ENCODE results near the gene DCAF16.

GRCh38 chr4:17787315-17787714 is 23.2 kb downstream of the DCAF16 start:
- TF ChIP-seq CTCF (optimal IDR thresholded peaks at IDR 0.05 in 1 of 3, IDR thresholded peaks at IDR 0.05 in 1 of 3, conservative IDR thresholded peaks at IDR 0.05 in 1 of 3; ENCODE audit: extremely low read depth in 1 of 3, insufficient read depth in 2 of 3, low read length in 3 of 3), result no peak
- TF ChIP-seq EZH2 (IDR thresholded peaks at IDR 0.05; ENCODE audit: low read length), result no peak

Data from keratinocyte (primary cell).